ENCODE results near the gene SNRPB2. TPM values are rescaled to one million over a fixed set of nuclear protein-coding genes. Genes with fewer than 3 reads are reported as not detected.

SNRPB2 gene
- total RNA-seq, 2 experiments from 2014 or later, result 50.0 to 97.2 TPM

DNA sequence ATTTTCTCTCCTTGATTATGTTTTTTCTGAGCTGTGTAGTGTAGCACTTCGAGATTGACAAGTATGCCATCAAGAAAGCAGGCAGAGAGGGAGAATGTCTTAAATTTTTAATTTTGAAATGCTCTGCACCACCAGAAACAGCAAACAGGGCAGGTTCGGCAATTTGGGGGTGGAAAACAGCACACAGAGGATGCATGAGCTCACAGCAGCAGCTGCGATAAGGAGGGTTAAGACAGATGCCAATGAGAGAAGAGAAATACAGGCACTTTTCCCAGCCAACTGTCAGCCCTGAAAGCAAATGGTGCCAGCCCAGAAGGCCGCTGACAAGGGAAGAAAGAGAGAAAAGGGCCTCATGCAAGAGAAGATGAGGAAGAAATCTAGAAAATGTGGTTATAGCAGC, 15.1 kb upstream of the SNRPB2 start:
- no peaks in the 10 kb centered on the region for H3K36me3 ChIP-seq (ENCODE audit: insufficient read depth, low read length)
- no peak overlapping the region for H3K4me2 ChIP-seq (ENCODE audit: low read length)
- ChIA-PET POLR2A (interaction anchor here (0.6 to 10.9 kb wide), 3 partner anchors 9 to 845 kb away, joined by 3 to 82 read pairs (median 5); partner anchors contain the start of gene SNRPB2), CTCF (ENCODE audit: unreplicated experiment) (no interaction called here)
- no peak for TF ChIP-seq EZH2phosphoT487 (IDR thresholded peaks at IDR 0.05; ENCODE audit: borderline replicate concordance, low read depth, low read length)
- TF ChIP-seq, protein P1, sequence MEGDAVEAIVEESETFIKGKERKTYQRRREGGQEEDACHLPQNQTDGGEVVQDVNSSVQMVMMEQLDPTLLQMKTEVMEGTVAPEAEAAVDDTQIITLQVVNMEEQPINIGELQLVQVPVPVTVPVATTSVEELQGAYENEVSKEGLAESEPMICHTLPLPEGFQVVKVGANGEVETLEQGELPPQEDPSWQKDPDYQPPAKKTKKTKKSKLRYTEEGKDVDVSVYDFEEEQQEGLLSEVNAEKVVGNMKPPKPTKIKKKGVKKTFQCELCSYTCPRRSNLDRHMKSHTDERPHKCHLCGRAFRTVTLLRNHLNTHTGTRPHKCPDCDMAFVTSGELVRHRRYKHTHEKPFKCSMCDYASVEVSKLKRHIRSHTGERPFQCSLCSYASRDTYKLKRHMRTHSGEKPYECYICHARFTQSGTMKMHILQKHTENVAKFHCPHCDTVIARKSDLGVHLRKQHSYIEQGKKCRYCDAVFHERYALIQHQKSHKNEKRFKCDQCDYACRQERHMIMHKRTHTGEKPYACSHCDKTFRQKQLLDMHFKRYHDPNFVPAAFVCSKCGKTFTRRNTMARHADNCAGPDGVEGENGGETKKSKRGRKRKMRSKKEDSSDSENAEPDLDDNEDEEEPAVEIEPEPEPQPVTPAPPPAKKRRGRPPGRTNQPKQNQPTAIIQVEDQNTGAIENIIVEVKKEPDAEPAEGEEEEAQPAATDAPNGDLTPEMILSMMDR (conservative IDR thresholded peaks at IDR 0.05; ENCODE audit: low read length), result no peak
- no peak for DNase-seq (ENCODE audit: low spot score)
- H3K4me1 ChIP-seq (ENCODE audit: insufficient read depth, low read length, poor library complexity, severe bottlenecking), result peaks cover 22% of the 10 kb centered on the region
- no TSS peak for BruUV-seq (replicated peaks)
- no peaks in the 10 kb centered on the region for H4K20me1 ChIP-seq (ENCODE audit: insufficient read depth, low read length)
- no peaks in the 10 kb centered on the region for H3K9me2 ChIP-seq (ENCODE audit: insufficient read depth, low read length)
- intact Hi-C loops (cut with micrococcal nuclease; ENCODE audit: unreplicated experiment), result loop anchor here (5.0 kb wide), 1 partner anchor 142 kb away; the partner anchor contains the start of gene KIF16B
- H3K4me3 ChIP-seq (ENCODE audit: low read depth, low read length, poor library complexity, severe bottlenecking), result no peak overlapping the region
- no peaks in the 10 kb centered on the region for H3K9me3 ChIP-seq (ENCODE audit: low read length)
- H2AFZ ChIP-seq (ENCODE audit: low read length), result no peak overlapping the region
- no peak overlapping the region for H3K27ac ChIP-seq (ENCODE audit: low read depth, low read length, poor library complexity, severe bottlenecking)
- H3K79me2 ChIP-seq (ENCODE audit: insufficient read depth, low read depth, low read length), result no peaks in the 10 kb centered on the region

DNA sequence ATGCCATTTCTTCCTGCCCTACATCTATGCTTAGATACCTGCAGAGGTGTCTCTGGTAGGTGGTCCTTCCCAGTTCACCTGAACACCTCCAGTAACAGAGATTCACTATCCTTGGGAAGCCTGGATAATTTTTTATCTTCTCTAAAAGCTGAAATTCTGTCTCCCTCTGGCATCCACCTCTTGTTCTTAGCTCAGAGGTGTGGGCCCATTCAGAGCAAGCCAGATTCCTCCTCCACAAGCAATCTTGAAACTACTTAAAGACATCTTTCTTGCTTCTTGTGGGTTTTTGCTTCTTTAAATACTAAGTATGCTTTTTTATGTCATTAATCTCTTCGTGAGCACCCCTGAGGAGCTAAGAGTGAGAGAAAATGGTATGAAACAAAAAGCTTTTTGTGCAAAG, 10.4 kb upstream of the SNRPB2 start:
- Histone ChIP-seq H3K9me3 (ENCODE audit: low read length) (no peaks in the 10 kb centered on the region), H3K79me2 (ENCODE audit: insufficient read depth, low read depth, low read length) (no peaks in the 10 kb centered on the region), H2AFZ (ENCODE audit: low read length) (no peak overlapping the region), H3K36me3 (ENCODE audit: insufficient read depth, low read length) (no peaks in the 10 kb centered on the region), H3K4me1 (ENCODE audit: insufficient read depth, low read length, poor library complexity, severe bottlenecking) (no peaks in the 10 kb centered on the region), H3K4me2 (ENCODE audit: low read length) (no peak overlapping the region), H4K20me1 (ENCODE audit: insufficient read depth, low read length) (no peaks in the 10 kb centered on the region), H3K9me2 (ENCODE audit: insufficient read depth, low read length) (no peaks in the 10 kb centered on the region), H3K27ac (ENCODE audit: low read depth, low read length, poor library complexity, severe bottlenecking) (no peak overlapping the region), H3K4me3 (ENCODE audit: low read depth, low read length, poor library complexity, severe bottlenecking) (no peak overlapping the region)
- TF ChIP-seq, protein P1 (conservative IDR thresholded peaks at IDR 0.05; ENCODE audit: low read length), result no peak
- TF ChIP-seq EZH2phosphoT487 (IDR thresholded peaks at IDR 0.05; ENCODE audit: borderline replicate concordance, low read depth, low read length), result no peak
- CTCF ChIA-PET (ENCODE audit: unreplicated experiment), result no interaction called here
- POLR2A ChIA-PET, result interaction anchor here (0.6 to 1.2 kb wide), 3 partner anchors 10 to 1129 kb away, joined by 3 to 6 read pairs (median 4); no protein-coding TSS in a partner anchor
- no TSS peak for BruUV-seq (replicated peaks)
- intact Hi-C loops (cut with micrococcal nuclease; ENCODE audit: unreplicated experiment), result no loop called here
- no peak for DNase-seq (ENCODE audit: low spot score)

DNA sequence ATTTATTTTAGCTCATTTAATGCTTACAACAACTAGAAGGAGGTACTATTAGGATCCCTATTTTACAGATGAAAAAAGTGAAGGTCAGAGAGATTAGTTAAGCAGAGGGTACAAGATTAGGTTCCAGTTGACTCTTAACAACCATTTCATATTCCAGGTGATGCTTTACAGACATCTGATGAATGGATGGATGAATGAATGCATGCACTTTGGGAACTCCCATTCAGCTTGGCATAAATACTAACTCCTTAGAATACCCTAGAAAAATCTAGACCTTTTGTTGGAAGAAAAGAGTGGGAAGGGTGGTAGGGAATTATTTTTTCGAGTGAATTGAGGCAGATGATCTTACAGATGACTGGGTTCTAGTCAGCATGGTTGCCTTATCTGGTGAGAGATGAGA, 746 bp upstream of the SNRPB2 start:
- H3K9me3 ChIP-seq (ENCODE audit: low read length), result peaks cover 10% of the 10 kb centered on the region; the same call in 1 of the 2 replicates
- TF ChIP-seq, protein P1 (conservative IDR thresholded peaks at IDR 0.05; ENCODE audit: low read length), result no peak
- TF ChIP-seq EZH2phosphoT487 (IDR thresholded peaks at IDR 0.05; ENCODE audit: borderline replicate concordance, low read depth, low read length), result no peak
- peaks cover 39% of the 10 kb centered on the region for H3K79me2 ChIP-seq (ENCODE audit: insufficient read depth, low read depth, low read length)
- peak overlapping the region; percentile 99 for H2AFZ ChIP-seq (ENCODE audit: low read length)
- POLR2A ChIA-PET, result interaction anchor here (0.6 to 4.2 kb wide), 5 partner anchors 18 to 690 kb away, joined by 3 to 82 read pairs (median 3); partner anchors contain the start of gene OTOR
- CTCF ChIA-PET (ENCODE audit: unreplicated experiment), result no interaction called here
- peaks cover 16% of the 10 kb centered on the region for H3K4me1 ChIP-seq (ENCODE audit: insufficient read depth, low read length, poor library complexity, severe bottlenecking)
- no peak for DNase-seq (ENCODE audit: low spot score)
- H3K4me2 ChIP-seq (ENCODE audit: low read length), result peak overlapping the region; percentile 54; the same call in 1 of the 2 replicates
- no peaks in the 10 kb centered on the region for H3K9me2 ChIP-seq (ENCODE audit: insufficient read depth, low read length)
- intact Hi-C loops (cut with micrococcal nuclease; ENCODE audit: unreplicated experiment), result loop anchor here (2.0 kb wide), 1 partner anchor 16 kb away; no protein-coding TSS in a partner anchor
- no peak overlapping the region for H3K27ac ChIP-seq (ENCODE audit: low read depth, low read length, poor library complexity, severe bottlenecking)
- BruUV-seq (replicated peaks), result no TSS peak
- H3K36me3 ChIP-seq (ENCODE audit: insufficient read depth, low read length), result peaks cover 33% of the 10 kb centered on the region
- peaks cover 11% of the 10 kb centered on the region; the same call in 1 of the 2 replicates for H4K20me1 ChIP-seq (ENCODE audit: insufficient read depth, low read length)
- H3K4me3 ChIP-seq (ENCODE audit: low read depth, low read length, poor library complexity, severe bottlenecking), result peak overlapping the region; percentile 95

Data from OCI-LY7 (cell line).